ENCODE results near the gene TTC32. TPM values are rescaled to one million over a fixed set of nuclear protein-coding genes. Genes with fewer than 3 reads are reported as not detected.

Gene TTC32
- polyA plus RNA-seq, 1 experiment, result 6.6 TPM

DNA sequence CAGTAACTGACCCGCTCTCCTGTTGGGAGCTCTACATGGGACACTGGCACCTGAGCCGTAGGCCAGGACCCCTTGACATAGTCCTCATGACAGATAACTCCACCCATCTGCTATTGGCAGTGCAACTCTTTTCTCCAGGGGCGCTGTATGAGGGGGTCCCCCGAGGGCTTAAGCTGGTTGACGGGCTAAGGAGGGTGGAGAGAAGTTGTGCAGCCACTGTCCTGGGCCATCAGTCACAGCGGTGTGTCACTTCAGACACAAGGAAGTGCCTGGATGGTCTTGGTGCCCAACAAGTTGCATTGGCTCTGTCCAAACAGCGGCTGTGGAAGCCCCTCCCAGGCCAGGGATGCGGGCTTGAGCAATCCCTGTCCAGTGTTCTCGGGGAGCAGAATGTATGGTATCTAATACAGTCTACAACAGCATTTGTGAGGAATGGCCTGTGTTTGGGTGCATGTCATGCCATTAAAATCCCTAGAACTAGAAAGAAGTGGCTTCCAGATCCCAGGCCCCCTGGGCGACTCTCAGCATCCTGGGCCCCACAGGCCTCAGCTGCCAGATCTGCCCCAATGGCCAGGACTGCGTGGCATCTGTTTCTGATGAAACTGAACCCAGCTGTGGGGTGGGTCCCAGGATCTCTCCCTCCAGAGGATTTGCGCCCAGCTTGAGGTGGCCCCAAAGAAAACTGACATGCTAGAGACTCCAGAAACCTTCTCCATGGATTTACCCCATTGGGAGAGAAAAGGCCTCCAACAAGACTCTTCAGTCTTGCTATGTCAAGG is 23.3 kb downstream of the TTC32 start:
- no peak overlapping the region for H3K4me3 ChIP-seq (ENCODE audit: low read depth, low read length)
- no peak overlapping the region for H3K27ac ChIP-seq (ENCODE audit: low read depth, low read length)
- TF ChIP-seq, protein P1, sequence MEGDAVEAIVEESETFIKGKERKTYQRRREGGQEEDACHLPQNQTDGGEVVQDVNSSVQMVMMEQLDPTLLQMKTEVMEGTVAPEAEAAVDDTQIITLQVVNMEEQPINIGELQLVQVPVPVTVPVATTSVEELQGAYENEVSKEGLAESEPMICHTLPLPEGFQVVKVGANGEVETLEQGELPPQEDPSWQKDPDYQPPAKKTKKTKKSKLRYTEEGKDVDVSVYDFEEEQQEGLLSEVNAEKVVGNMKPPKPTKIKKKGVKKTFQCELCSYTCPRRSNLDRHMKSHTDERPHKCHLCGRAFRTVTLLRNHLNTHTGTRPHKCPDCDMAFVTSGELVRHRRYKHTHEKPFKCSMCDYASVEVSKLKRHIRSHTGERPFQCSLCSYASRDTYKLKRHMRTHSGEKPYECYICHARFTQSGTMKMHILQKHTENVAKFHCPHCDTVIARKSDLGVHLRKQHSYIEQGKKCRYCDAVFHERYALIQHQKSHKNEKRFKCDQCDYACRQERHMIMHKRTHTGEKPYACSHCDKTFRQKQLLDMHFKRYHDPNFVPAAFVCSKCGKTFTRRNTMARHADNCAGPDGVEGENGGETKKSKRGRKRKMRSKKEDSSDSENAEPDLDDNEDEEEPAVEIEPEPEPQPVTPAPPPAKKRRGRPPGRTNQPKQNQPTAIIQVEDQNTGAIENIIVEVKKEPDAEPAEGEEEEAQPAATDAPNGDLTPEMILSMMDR (IDR thresholded peaks at IDR 0.05; ENCODE audit: low read depth, low read length), result no peak
- no peak for DNase-seq (ENCODE audit: low read depth, low spot score)
- H3K27me3 ChIP-seq (ENCODE audit: control insufficient read depth, insufficient read depth, low read length), result peaks cover 15% of the 10 kb centered on the region
- POLR2A ChIA-PET, result no interaction called here
- no peaks in the 10 kb centered on the region for H3K9me3 ChIP-seq (ENCODE audit: control insufficient read depth, insufficient read depth, low read length)
- CTCF ChIA-PET, result no interaction called here

DNA sequence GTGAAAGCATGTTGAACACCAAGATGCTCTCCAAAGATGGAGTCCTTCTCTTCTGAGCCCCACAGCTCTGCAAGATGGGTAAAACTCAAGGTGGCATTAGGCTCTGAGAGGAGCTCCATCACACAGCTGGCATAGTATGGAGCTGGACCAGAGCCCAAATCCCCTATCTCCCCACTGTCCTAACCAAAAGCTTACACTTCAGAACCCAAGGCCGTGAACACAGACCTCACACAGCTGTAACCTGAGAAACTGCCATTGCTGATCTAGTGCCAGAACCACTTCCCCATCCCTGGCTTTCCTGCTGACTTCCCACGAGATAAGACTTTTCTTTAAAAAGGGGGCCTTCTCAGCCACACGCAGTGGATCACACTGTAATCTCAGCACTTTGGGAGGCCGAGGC is 25.0 kb downstream of the TTC32 start:
- Histone ChIP-seq H3K9me3 (ENCODE audit: control insufficient read depth, insufficient read depth, low read length) (no peaks in the 10 kb centered on the region), H3K27ac (ENCODE audit: low read depth, low read length) (no peak overlapping the region), H3K27me3 (ENCODE audit: control insufficient read depth, insufficient read depth, low read length) (peaks cover 8% of the 10 kb centered on the region), H3K4me3 (ENCODE audit: low read depth, low read length) (no peak overlapping the region)
- POLR2A ChIA-PET, result no interaction called here
- CTCF ChIA-PET, result no interaction called here
- TF ChIP-seq, protein P1 (IDR thresholded peaks at IDR 0.05; ENCODE audit: low read depth, low read length), result no peak
- no peak for DNase-seq (ENCODE audit: low read depth, low spot score)

DNA sequence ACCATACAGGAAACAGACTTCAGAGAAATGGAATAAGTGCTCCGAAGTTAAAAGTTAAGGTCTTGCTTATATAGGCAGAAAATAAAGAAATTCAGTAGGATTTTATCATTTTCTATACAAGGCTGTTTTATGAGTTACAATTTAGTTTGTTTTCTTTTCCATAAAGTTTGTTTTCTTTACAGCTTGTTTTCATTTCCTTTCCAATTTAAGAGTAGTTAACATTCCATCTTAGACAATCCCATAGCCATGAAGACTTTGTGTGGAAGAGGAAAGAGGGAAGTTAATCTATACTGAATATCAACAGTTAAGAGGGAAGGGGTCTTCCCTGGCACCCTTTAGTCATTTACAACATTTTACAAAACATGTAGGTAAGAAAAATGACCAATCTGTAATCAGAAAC is 26.5 kb downstream of the TTC32 start:
- Histone ChIP-seq H3K27ac (ENCODE audit: low read depth, low read length) (no peak overlapping the region), H3K4me3 (ENCODE audit: low read depth, low read length) (no peak overlapping the region), H3K27me3 (ENCODE audit: control insufficient read depth, insufficient read depth, low read length) (no peaks in the 10 kb centered on the region), H3K9me3 (ENCODE audit: control insufficient read depth, insufficient read depth, low read length) (no peaks in the 10 kb centered on the region)
- ChIA-PET POLR2A (no interaction called here), CTCF (interaction anchor here (0.5 to 1.3 kb wide), 2 partner anchors 12 to 238 kb away, joined by 3 to 5 read pairs; no protein-coding TSS in a partner anchor)
- DNase-seq (ENCODE audit: low read depth, low spot score), result no peak
- TF ChIP-seq, protein P1 (IDR thresholded peaks at IDR 0.05; ENCODE audit: low read depth, low read length), result no peak

DNA sequence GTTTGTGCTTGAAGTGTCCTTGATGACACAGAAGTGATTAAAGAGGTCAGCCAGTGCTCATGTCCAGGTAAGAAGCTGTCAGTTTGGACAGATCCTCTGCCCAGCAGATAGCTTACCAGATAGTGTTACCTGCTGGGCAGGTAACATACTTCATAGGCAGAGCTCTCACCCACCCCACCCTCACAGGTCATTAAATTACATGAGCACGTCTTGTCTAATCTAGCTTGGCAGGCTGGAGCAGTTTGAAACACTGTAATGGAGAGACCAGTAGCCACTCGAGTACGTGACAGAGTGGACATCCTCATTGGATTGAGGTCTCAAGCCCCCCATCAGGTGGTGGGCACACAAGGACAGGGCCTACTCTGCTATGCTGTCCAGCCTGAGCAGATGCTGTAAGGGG is 27.1 kb downstream of the TTC32 start:
- TF ChIP-seq, protein P1 (IDR thresholded peaks at IDR 0.05; ENCODE audit: low read depth, low read length), result no peak
- POLR2A ChIA-PET, result no interaction called here
- no peak for DNase-seq (ENCODE audit: low read depth, low spot score)
- CTCF ChIA-PET, result interaction anchor here (0.5 to 1.3 kb wide), 2 partner anchors 12 to 237 kb away, joined by 3 to 5 read pairs; no protein-coding TSS in a partner anchor
- Histone ChIP-seq H3K27me3 (ENCODE audit: control insufficient read depth, insufficient read depth, low read length) (no peaks in the 10 kb centered on the region), H3K27ac (ENCODE audit: low read depth, low read length) (no peak overlapping the region), H3K4me3 (ENCODE audit: low read depth, low read length) (no peak overlapping the region), H3K9me3 (ENCODE audit: control insufficient read depth, insufficient read depth, low read length) (no peaks in the 10 kb centered on the region)

DNA sequence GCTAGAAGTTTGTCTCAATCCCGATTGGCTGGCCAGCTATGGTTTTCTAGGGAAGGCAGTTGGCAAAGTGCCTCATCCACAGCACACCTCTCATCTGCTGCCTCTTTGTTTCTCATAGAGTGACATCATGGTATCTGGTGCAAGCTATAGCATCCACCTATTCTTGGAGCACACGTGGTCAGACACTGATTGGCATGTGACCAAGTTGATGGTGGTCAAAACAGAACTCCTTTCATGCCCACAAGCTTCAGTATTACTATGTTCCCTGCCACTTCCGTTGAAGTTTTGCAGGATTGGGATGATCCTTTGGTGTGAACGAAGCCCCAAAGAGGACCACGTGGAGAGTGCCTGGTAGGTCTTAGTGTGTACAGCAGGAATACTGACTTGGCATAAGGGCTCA is 28.8 kb downstream of the TTC32 start:
- H3K4me3 ChIP-seq (ENCODE audit: low read depth, low read length), result no peak overlapping the region
- H3K27ac ChIP-seq (ENCODE audit: low read depth, low read length), result no peak overlapping the region
- ChIA-PET POLR2A (no interaction called here), CTCF (no interaction called here)
- peaks cover 9% of the 10 kb centered on the region for H3K27me3 ChIP-seq (ENCODE audit: control insufficient read depth, insufficient read depth, low read length)
- DNase-seq (ENCODE audit: low read depth, low spot score), result no peak
- TF ChIP-seq, protein P1 (IDR thresholded peaks at IDR 0.05; ENCODE audit: low read depth, low read length), result no peak
- H3K9me3 ChIP-seq (ENCODE audit: control insufficient read depth, insufficient read depth, low read length), result no peaks in the 10 kb centered on the region; the same call in 1 of the 2 replicates

Measured in AG04450 (cell line).